Rectal smooth muscle tissue (tissue), 1 donor: ENCODE data around the gene BTBD7.

Source experiments
- H3K27ac ChIP-seq: one replicate; pipeline ENCODE4 v1.7.0; 2013; ENCODE audit warnings: low read depth, low read length, inconsistent platforms
- H3K27me3 ChIP-seq: one replicate; pipeline ENCODE4 v1.7.0; 2013; ENCODE audit warnings: low read length; ENCODE audit not compliant: control insufficient read depth, insufficient read depth
- H3K36me3 ChIP-seq: one replicate; pipeline ENCODE4 v1.7.0; 2013; ENCODE audit warnings: low read length; ENCODE audit not compliant: control insufficient read depth, insufficient read depth
- H3K4me1 ChIP-seq: one replicate; pipeline ENCODE4 v1.7.0; 2013; ENCODE audit warnings: low read length; ENCODE audit not compliant: control insufficient read depth, insufficient read depth
- H3K4me3 ChIP-seq: one replicate; pipeline ENCODE4 v1.7.0; 2013; ENCODE audit warnings: low read length
- H3K9ac ChIP-seq: one replicate; pipeline ENCODE4 v1.7.0; 2013; ENCODE audit warnings: low read length

BTBD7 gene

GRCh38 chr14:93214598-93214997, 118.2 kb downstream of the BTBD7 start:
- Histone ChIP-seq H3K4me3 (no peak overlapping the region), H3K27me3 (no peaks in the 10 kb centered on the region), H3K4me1 (no peaks in the 10 kb centered on the region), H3K36me3 (peaks cover 12% of the 10 kb centered on the region), H3K9ac (no peak overlapping the region), H3K27ac (no peak overlapping the region)

DNA sequence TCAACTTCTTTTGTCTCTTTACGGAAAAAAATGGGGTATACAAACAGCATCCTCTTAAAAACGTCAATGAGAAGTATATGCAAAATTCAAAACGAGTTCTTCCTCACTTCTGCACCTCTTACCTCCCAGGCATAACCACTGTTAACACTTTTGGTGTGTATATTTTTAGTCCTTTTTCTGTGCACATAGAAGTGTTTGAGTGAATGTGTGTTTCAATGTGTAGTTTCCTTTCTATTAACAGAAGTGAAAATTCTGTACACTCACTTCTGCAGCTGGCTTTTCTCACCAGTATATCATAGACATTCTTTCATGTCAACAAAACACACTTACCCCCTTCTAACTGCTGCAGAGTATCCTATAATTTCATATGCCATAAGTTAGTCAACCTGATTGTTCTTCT, 120.4 kb downstream of the BTBD7 start:
- H3K27me3 ChIP-seq = no peaks in the 10 kb centered on the region
- H3K4me3 ChIP-seq = no peak overlapping the region
- no peaks in the 10 kb centered on the region for H3K4me1 ChIP-seq
- H3K36me3 ChIP-seq = peaks cover 12% of the 10 kb centered on the region
- no peak overlapping the region for H3K27ac ChIP-seq
- H3K9ac ChIP-seq = no peak overlapping the region

DNA sequence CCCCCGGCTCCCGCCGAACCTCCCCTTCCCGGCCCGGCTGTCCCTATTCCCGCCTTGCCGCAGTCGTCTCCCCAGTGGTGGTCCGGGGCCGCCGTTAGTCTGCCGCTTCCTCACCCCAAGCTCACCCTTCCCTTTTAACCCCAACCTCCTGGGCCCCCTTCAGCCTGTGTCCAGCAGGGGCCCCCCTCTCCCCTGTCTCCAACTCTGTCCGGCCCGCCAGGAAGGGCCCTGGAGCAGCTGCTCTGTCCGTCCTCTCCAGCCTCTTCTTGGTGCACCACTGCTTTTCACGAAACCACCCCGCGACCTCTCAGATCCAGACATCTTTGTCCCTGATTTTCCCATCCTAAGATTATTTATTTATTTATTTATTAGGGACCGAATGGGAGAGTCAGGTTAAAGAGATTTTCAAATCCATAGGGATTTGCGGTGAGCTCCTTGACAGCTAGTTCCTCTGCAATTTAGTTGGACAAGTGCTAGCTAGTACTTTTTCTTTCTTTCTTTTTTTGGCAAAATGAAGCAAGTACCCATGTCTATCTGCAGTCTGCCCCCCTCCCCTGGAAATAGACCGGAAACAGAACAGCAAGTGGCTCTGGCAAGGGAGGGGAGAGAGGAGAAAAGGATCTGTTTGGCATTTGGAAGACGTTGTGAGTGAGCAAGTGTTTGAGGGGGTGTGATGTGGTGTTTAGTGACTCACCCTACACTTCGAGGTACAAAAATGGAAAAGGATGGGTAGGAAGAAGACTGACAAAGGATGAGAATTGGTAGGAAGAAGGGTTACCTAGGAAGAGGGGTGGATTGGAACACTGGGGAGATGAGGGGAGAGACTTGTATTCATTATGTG, 125.1 kb downstream of the BTBD7 start:
- Histone ChIP-seq H3K27ac (peak overlapping the region; percentile 78), H3K36me3 (no peaks in the 10 kb centered on the region), H3K9ac (peak overlapping the region; percentile 32), H3K4me3 (peak overlapping the region; percentile 80), H3K27me3 (no peaks in the 10 kb centered on the region), H3K4me1 (peaks cover 3% of the 10 kb centered on the region)

- Histone ChIP-seq H3K4me3 (peak within 1 kb of the TSS; percentile 80), H3K9ac (peak within 1 kb of the TSS; percentile 42), H3K4me1 (peaks cover 3% of the 10 kb centered on the region), H3K27me3 (no peaks in the 10 kb centered on the region), H3K27ac (peak within 1 kb of the TSS; percentile 78), H3K36me3 (no peaks in the 10 kb centered on the region)
These were observed 125.9 kb downstream of the BTBD7 start, which contains the start of the genes GON7 and UBR7 for GRCh38 chr14:93206793-93207467. Gene GON7 (minus strand): TSS chr14:93207065. CDS start chr14:93207037, 28 bp downstream. Gene UBR7 (plus strand): TSS chr14:93207256. CDS start chr14:93207292, 36 bp downstream.

DNA sequence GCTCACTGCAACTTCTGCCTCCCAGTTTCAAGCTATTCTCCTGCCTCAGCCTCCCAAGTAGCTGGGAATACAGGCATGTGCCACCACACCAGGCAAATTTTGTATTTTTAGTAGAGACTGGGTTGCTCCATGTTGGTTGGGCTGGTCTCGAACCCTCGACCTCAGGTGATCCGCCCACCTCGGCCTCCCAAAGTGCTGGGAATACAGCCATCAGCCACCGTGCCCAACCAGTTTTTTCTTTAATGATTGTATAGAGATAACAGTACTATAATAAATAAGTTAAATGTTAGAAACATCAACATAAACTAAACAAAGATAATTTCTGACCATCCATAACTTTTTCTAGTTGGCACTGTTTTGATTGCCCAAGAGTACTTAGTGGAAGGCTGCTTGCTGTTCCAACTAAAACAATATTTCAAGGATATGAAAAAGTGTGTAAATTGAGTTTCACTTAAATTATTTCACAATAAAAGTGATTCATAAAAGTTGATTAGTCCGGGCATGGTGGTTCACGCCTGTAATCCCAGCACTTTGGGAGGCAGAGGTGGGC, 131.6 kb downstream of the BTBD7 start:
- Histone ChIP-seq H3K36me3 (no peaks in the 10 kb centered on the region), H3K27me3 (no peaks in the 10 kb centered on the region), H3K4me1 (peaks cover 2% of the 10 kb centered on the region), H3K9ac (no peak overlapping the region), H3K27ac (no peak overlapping the region), H3K4me3 (no peak overlapping the region)

- no peak overlapping the region for H3K9ac ChIP-seq
- H3K4me1 ChIP-seq = no peaks in the 10 kb centered on the region
- no peaks in the 10 kb centered on the region for H3K27me3 ChIP-seq
- no peak overlapping the region for H3K27ac ChIP-seq
- H3K36me3 ChIP-seq = no peaks in the 10 kb centered on the region
- no peak overlapping the region for H3K4me3 ChIP-seq
These were observed 132.3 kb downstream of the BTBD7 start for GRCh38 chr14:93200553-93200952.

DNA sequence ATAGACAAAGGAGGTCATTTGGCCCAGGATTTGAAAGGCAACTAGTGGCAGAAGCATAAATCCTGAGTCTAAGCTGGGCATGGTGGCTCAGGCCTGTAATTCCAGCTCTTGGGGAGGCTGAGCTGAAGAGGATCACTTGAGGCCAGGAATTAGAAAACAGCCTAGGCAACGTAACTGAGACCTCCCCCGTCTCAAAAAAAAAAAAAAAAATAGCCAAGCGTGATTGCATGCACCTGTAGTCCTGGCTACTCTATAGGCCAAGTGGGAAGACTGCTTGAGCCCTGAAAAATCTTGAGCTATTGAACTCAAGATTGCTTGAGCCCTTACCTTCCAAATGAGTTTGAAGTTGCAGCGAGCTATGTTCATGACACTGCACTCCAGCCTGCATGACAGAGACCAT, 133.8 kb downstream of the BTBD7 start:
- Histone ChIP-seq H3K27ac (no peak overlapping the region), H3K9ac (no peak overlapping the region), H3K36me3 (no peaks in the 10 kb centered on the region), H3K27me3 (no peaks in the 10 kb centered on the region), H3K4me3 (no peak overlapping the region), H3K4me1 (no peaks in the 10 kb centered on the region)

DNA sequence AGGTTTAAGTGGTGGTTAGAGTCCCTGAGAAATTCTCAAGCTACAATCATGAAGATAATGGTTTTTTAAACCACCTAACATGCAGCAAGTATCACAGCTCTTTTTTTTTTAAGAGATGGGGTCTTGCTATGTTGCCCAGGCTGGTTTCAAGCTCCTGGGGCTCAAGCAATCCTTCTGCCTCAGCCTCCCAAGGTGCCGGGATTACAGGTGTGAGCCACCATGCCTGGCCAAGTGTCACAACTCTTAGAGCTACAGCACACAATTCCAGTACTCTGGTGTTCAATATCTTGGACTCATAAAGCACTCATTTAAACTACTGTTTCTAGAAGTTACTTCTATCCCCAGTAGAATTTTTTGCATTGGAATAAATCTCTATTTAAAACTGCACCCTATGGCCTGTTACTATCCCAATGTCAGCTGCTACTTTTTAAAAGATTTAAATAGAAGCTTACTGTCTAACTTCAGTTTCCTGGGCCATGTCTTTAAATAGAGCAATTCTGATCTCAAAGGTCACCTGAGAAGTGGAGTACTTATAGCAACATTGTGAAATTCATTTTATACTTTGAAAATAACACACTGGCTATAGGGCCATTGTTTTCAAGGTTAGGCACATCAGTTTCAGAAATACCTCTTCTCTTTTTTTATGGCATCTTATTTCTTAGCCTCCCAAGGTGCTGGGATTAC, 137.4 kb downstream of the BTBD7 start:
- no peak overlapping the region for H3K4me3 ChIP-seq
- H3K27ac ChIP-seq = no peak overlapping the region
- H3K4me1 ChIP-seq = no peaks in the 10 kb centered on the region
- H3K36me3 ChIP-seq = no peaks in the 10 kb centered on the region
- no peak overlapping the region for H3K9ac ChIP-seq
- no peaks in the 10 kb centered on the region for H3K27me3 ChIP-seq
